ENCODE results near the gene GTF2I.
"Not testable (repeated sequence)": the region's sequence is repeated elsewhere in the genome, so short reads cannot be mapped to it uniquely, and the experiment has no call there.

GTF2I gene

GRCh38 chr7:74656837-74657691, 454 bp upstream of the GTF2I start:
- peak; percentile 93 for DNase-seq (ENCODE audit: low read depth)

- peak; percentile 85 for DNase-seq (ENCODE audit: low read depth)
Measured at GRCh38 chr7:74658178-74659004, 873 bp downstream of the GTF2I start.

GRCh38 chr7:74660202-74660601, 2.7 kb downstream of the GTF2I start:
- not testable (repeated sequence) for DNase-seq (ENCODE audit: low read depth)

GRCh38 chr7:74661836-74662794, 4.6 kb downstream of the GTF2I start:
- not testable (repeated sequence) for DNase-seq (ENCODE audit: low read depth)

- DNase-seq (ENCODE audit: low read depth) = no peak
Measured at GRCh38 chr7:74665296-74665938, 7.9 kb downstream of the GTF2I start.

- DNase-seq (ENCODE audit: low read depth) = not testable (repeated sequence)
Measured at GRCh38 chr7:74667013-74667412, 9.5 kb downstream of the GTF2I start.

GRCh38 chr7:74667520-74667919, 10.0 kb downstream of the GTF2I start:
- not testable (repeated sequence) for DNase-seq (ENCODE audit: low read depth)

GRCh38 chr7:74671602-74672001, 14.1 kb downstream of the GTF2I start:
- DNase-seq (ENCODE audit: low read depth) = no peak

- DNase-seq (ENCODE audit: low read depth) = no peak
Measured at GRCh38 chr7:74672343-74672915, 14.9 kb downstream of the GTF2I start.

- no peak for DNase-seq (ENCODE audit: low read depth)
Measured at GRCh38 chr7:74674166-74674565, 16.6 kb downstream of the GTF2I start.

GRCh38 chr7:74682829-74683228, 25.3 kb downstream of the GTF2I start:
- DNase-seq (ENCODE audit: low read depth) = no peak

- no peak for DNase-seq (ENCODE audit: low read depth)
Measured at GRCh38 chr7:74683799-74684198, 26.3 kb downstream of the GTF2I start.

- DNase-seq (ENCODE audit: low read depth) = no peak
Measured at GRCh38 chr7:74684473-74684872, 27.0 kb downstream of the GTF2I start.

- DNase-seq (ENCODE audit: low read depth) = no peak
Measured at GRCh38 chr7:74684921-74685320, 27.4 kb downstream of the GTF2I start.

GRCh38 chr7:74690474-74690873, 33.0 kb downstream of the GTF2I start:
- DNase-seq (ENCODE audit: low read depth) = no peak

GRCh38 chr7:74704419-74704818, 46.9 kb downstream of the GTF2I start:
- not testable (repeated sequence) for DNase-seq (ENCODE audit: low read depth)

- DNase-seq (ENCODE audit: low read depth) = no peak
Measured at GRCh38 chr7:74707238-74707637, 49.7 kb downstream of the GTF2I start.

- no peak for DNase-seq (ENCODE audit: low read depth)
Measured at GRCh38 chr7:74708569-74709275, 51.2 kb downstream of the GTF2I start.

- DNase-seq (ENCODE audit: low read depth) = no peak
Measured at GRCh38 chr7:74709880-74710671, 52.6 kb downstream of the GTF2I start.

GRCh38 chr7:74713567-74713966, 56.0 kb downstream of the GTF2I start:
- DNase-seq (ENCODE audit: low read depth) = no peak
